HCEC 1CT (cell line): ENCODE data around the gene SUMO4.

Source experiments
- DNase-seq: peaks from one replicate; pipeline ENCODE4 v3.0.0-alpha.2; 2017

Gene SUMO4

DNA sequence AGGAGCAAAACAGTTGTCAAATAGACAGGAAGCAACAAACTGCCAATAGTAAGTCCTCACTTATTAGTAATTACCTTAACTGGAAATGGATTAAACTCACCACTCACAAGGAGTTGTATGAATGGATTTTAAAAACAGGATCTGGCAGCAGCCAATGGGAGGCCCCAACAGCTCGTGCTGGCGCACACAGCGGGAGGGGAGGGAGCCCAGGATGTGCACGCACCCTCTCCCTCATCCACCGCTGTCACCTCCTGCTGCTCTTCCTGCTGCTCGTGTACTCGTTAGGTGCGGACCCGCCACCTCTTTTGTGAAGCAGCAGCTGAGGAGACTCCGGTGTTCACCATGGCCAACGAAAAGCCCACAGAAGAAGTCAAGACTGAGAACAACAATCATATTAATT, at the start of gene SUMO4:
SUMO4 (plus strand) TSS at position 213 of the 400 bp plus-strand sequence; CDS start at position 343, 130 bp downstream.
- DNase-seq, result no peak

GRCh38 chr6:149354009-149354408, 46.1 kb upstream of the SUMO4 start:
- no peak for DNase-seq

- no peak for DNase-seq
Observed at GRCh38 chr6:149356081-149356750, 43.8 kb upstream of the SUMO4 start.

GRCh38 chr6:149357726-149358538, 42.1 kb upstream of the SUMO4 start:
- no peak for DNase-seq

DNA sequence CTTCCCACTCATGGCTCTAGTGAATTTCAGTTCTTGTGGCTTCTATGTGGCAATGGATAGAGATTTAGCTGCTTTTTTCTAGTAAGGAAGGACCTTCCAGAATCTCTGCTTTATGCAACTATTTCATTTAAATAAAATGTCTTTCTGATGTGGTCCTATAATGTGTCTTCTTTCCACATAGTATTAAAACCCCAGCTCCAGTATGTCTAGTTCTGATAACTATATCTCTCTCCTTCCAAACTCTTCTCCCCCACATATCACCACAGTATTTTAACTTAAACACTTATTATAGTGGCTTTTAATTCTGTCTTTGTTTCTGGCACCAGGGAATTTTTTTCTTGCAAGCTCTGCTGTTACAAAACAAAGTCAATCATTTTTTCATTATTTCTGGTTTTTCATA, 40.6 kb upstream of the SUMO4 start:
- no peak for DNase-seq

GRCh38 chr6:149360536-149360935, 39.5 kb upstream of the SUMO4 start:
- DNase-seq, result no peak

- no peak for DNase-seq
Observed at GRCh38 chr6:149362289-149362688, 37.8 kb upstream of the SUMO4 start.

GRCh38 chr6:149363154-149363553, 36.9 kb upstream of the SUMO4 start:
- no peak for DNase-seq

GRCh38 chr6:149364557-149364956, 35.5 kb upstream of the SUMO4 start:
- no peak for DNase-seq

DNA sequence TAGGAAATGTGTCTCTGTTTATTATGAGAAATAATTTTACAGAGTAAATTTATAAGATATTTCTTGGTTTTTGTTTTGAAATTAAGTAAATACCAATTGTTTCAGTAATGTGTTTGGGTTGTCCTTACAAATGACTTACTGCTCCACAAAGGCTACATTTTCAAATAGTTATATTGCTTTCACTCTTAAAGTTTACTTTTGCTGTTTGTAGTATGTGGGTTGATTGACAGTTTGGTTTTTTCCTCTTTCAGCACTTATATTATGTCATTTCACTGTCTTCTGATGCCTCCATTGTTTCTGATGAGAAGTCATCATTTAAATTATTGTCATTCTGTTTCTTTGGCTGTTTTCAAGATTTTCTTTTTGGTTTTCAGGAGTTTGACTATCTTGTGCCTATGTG, 34.9 kb upstream of the SUMO4 start:
- DNase-seq, result no peak

GRCh38 chr6:149366267-149366921, 33.7 kb upstream of the SUMO4 start:
- DNase-seq, result no peak

GRCh38 chr6:149368065-149368464, 32.0 kb upstream of the SUMO4 start:
- DNase-seq, result no peak

GRCh38 chr6:149371154-149371553, 28.9 kb upstream of the SUMO4 start:
- no peak for DNase-seq

GRCh38 chr6:149372062-149372461, 28.0 kb upstream of the SUMO4 start:
- DNase-seq, result no peak

GRCh38 chr6:149373511-149373910, 26.6 kb upstream of the SUMO4 start:
- DNase-seq, result no peak

DNA sequence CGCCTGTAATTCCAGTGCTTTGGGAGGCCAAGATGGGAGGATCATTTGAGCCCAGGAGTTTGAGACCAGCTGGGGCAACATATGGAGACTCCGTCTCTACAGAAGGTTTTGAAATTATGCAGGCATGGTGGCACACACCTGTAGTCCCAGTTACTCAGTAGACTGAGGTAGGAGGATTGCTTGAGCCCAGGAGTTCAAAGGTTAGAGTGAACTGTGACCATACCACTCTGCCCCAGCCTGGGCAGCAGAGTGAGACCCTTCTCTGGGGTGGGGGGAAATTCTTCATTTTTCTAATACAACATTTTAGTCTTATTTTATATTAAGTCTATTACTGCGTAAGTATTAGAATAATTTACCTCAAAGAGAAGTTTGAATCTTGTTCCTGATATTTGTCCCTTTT, 20.1 kb upstream of the SUMO4 start:
- no peak for DNase-seq

- DNase-seq, result no peak
Observed at GRCh38 chr6:149380523-149380922, 19.5 kb upstream of the SUMO4 start.

DNA sequence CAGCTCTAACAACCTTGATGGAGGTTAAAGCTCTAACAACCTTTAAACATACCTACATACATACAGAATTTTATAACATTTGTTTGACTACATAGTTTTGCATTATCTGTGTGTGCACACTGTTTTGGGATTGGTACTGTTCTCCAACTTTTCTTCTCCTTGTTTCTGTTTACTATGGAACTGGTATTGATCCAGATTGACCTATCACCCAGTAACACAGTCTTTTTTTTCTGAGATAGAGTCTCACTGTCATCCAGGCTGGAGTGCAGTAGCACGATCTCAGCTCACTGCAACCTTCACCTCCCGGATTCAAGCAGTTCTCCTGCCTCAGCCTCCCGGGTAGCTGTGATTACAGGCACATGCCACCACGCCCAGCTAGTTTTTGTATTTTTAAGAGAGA, 16.7 kb upstream of the SUMO4 start:
- DNase-seq, result no peak

DNA sequence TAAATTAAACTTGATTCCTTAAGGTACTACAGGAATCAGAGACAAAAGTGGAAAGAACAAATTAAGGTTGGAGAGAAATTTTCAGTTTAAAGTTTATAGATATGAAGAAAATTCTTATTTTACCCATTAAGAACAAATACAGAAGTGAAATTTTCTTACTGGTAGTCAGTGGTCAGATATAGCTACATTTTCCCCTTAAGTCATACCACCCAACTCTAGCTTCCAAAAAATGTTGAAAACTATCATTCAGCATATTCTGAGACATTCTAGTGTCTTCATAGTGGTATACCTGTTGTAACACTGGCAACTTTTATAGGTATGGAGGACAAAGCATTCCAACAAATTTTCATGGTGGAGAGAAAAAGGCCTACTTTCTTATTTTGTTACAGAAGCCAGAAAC, 15.6 kb upstream of the SUMO4 start:
- DNase-seq, result no peak

- no peak for DNase-seq
Observed at GRCh38 chr6:149385998-149386646, 13.9 kb upstream of the SUMO4 start.

- DNase-seq, result no peak
Observed at GRCh38 chr6:149387779-149388512, 12.1 kb upstream of the SUMO4 start.

DNA sequence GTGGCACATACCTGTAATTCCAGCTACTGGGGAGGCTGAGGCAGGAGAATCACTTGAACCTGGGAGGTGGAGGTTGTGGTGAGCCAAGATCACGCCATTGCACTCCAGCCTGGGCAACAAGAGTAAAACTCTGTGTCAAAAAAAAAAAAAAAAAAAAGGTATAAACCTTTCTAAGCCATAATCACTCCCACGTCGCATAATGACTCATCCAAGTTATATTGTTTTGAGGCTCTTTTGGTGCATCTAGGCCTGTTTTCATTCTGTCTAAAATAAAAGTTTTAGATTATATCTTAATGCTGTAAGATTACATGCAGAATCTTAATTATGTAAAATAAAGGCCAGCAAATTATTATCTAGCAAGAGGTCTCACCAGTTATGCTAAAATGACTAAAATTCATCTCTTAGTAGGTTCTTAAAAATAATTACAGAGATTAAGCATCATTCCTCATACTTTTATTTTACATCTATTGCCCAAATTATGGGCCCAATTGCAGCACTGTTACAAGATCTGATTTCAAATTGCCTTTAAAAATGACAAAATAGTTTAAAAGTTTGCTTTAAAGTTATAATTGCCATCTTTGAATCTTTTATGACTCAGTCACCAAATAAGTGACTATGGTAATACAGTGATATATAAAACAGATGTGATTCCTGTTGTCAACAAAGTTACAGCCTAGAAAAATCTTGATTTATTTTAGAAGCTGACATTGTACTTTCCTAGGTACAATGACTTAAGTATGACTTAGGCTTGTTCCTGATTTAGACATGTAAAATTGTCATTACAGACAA, 10.4 kb upstream of the SUMO4 start:
- no peak for DNase-seq
